Stimulated activated CD4-positive, alpha-beta T cell treated with anti-CD3 and anti-CD28 coated beads, Interleukin-2, amount 100 ng/mL, for 4 hours (primary cell): ENCODE data around the gene GLIS2.

ENCODE experiments used
- DNase-seq: peaks from one replicate; pipeline ENCODE4 v3.0.0-alpha.2; 2020; ENCODE audit warnings: low read depth

Gene GLIS2

GRCh38 chr16:4298761-4299522 lies 16.9 kb upstream of the GLIS2 start:
- no peak for DNase-seq

GRCh38 chr16:4301177-4301576 lies 14.7 kb upstream of the GLIS2 start:
- DNase-seq, result no peak

DNA sequence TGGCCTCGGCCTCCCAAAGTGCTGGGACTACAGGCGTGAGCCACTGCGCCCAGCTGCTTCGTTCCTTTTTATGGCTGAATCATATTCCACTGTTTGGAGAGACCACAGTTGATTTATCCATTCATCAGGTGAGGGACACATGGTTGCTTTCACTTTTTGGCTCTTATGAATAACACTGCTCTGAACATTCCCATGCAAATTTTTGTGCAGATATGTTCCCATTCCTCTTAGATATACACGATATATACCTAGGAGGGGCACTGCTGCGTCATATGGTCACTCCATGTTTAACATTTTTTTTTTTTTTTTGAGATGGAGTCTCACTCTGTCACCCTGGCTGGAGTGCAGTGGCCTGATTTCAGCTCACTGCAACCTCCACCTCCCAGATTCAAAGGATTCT lies 13.9 kb upstream of the GLIS2 start:
- DNase-seq, result no peak

- DNase-seq, result no peak
Measured at GRCh38 chr16:4303973-4304372, 11.9 kb upstream of the GLIS2 start.

DNA sequence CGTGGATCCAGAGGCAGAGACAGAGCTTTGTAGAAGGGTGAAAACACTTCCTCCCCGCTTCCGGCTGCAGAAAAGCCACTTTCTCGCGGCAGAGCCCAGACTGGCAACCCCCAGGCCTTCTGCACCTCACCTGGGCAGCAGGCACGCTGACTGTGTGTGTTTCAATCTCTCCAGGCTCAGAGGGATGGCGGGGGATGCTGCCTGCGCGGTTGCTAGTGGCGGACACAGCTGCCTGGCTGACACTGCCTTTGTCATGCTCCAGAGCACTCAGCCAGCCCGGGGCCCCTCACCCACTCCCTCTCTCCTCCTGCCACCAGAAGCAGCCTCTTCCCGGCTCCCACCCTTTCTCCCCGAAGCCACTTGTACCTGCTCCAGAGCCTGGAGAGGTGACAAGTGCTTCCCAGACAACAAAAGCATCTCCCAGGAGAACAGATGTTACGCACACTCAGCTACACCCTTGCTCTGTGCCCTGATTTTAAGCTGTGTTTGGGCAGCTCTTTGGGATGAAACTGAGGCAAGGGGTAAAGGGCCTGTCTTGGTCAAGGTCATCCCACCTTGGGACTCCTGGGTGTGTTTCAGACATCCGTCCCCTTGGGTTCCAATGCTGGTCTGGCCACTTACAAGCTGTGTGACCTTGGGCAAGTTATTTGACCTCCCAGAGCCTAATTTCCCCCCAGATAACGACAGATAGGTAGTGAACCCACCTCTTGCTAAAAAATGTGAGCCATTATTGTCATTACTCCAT lies 9.2 kb upstream of the GLIS2 start:
- no peak for DNase-seq

DNA sequence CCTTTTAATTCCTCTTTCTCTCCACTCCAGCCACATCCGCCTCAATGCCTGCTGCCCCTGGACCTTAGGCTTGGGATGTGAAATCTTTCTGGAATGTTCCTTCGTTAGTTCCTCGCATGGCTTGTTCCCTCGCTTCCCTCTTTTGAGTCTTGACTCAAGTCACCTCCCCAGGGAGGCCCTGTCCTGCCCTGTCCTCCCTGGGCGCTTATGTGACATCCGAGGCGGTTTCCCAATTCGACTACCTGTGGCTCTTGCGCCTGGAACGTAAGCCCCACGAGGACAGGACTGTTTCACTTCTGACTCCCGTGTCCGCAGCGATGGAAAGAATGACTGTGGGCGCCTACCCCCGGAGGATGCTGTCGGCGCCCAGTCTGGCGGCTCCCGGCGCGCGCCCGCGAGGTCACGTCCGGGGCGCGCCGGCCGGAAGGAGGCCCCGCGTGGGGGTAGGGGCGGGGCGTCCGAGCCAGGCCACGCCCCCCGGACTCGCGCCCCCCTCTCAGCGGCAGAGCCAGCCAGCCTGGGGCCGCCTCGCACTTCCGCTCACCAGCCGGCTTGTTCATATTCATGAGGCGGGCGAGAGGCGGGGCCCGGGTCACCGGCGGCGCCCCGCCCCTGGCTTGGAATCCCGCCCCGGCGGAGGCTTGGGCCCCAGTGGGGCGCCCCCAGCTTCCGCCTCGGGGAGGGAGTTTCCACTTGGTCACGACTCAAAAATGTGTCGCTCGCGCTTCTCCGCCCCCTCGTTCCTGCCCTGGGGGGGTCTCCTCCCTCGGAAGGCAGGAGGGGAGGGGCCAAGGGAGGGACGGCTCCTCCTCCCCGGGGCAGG lies 8.4 kb upstream of the GLIS2 start:
- peak; percentile 95 for DNase-seq

- no peak for DNase-seq
Measured at GRCh38 chr16:4309102-4309832, 6.6 kb upstream of the GLIS2 start.

- no peak for DNase-seq
Measured at GRCh38 chr16:4309833-4310266, 6.0 kb upstream of the GLIS2 start.

GRCh38 chr16:4313563-4314531 lies 2.0 kb upstream of the GLIS2 start:
- no peak for DNase-seq

DNA sequence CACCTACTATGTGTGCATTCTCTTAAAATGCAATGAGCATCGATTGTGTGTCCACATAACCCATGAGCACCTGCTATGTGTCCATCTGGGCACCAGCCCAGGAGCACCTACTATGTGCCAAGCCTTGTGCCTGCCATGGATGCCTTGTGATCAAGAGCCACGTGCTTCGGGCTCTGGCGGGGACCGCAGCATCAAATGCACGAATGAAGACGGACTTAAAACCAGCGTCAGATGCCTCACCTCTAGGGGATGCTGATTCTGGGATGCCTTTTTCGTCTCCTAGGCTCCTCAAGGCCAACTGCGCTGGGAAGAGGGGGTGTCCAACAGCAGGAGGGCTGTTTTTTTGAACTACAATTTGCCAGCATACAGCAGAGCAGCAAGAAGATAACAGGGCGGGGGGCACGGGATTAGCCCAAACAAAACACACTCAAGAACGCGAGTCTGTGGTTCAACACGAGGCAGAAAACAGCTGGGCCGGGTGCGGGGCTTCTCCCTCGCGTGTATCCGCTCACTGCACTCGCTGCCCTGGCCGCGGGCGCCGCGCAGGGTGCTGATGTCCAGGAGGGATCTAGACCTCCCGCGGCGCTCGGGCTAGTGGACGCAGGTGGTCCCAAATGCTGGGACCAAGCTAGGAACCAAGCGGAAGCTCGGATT lies 1.2 kb upstream of the GLIS2 start:
- DNase-seq, result no peak

DNA sequence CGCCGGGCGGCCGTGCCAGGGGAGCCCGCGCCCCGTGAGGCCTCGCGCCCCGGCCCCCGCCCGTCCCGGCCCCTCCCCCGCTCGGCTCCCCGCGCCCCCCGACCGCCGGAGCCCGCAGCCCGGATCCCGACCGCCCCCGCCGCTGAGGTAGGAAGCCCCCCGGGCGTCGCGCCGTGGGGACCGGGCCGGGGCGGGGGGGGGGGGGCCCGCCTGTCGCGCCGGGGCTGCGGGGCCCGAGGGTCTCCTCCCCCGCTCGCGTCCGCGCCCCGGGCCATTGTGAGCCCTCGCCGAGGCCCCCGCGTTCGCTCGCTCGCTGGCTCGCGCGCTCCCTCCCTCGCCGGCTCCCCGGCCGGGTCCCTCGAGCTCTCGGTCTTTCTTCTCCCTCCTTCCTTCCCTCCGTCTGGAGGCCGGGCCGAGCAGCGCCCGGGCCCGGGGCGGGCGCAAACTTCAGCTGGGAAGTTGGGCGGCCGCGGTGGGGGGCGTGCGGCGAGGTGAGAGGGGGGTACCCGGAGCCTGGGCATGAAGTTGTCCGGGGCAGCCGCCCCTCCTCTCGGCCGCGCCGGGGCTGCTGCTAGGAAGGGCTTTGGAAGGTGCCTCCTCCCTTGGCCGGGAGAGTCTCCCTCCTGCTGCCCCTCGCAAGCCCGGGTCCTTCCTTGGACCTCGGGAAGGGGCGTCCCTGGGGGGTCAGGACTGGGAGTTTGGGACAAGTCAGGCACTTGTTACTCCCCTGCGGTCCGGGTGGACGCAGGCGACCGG lies 419 bp downstream of the GLIS2 start:
- no peak for DNase-seq

GRCh38 chr16:4316864-4317531 lies 1.1 kb downstream of the GLIS2 start:
- no peak for DNase-seq

DNA sequence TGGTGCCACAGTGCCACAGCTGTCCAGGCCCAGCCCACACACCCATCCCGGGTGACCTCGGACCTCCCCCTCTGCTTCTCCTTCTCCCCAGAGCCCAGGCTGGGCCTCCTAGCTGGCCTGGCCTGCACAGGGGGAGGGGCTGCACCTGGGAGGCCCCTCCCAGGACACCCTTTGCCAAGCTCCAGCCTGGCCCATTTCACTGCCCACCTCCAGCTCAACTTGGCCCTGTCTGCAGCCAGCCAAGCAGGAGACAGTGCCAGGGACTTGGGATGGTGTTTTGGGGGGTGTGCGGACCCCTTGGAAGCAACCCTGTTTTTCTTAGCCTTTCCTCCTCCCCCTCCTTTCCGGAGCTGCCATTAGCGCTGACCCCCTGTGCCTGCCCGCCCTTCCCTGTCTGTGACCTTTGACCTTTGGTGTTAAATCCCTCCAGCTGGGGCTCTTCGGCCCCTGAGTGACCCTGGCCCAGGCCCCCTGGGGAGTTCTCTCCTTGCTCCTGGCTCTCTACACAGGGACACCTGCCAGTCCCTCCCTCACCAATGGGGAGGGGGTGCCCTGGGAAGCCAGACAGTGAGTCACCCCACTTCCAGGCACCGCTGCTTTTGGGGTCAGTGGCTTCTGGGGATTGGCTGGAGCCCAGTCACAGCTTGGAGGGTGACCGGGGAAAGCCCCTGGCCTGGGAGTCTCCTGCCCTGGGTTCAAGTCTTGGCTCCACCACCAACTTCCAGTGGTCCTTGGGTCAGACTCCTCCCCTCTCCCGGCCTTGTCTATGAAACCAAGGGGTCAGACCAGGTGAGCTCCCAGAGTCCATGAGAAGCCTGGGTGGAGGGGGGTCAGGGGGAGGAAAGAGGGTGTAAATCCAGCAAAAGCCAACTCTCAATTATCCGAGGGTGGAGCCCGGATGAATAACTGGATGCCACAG lies 1.9 kb downstream of the GLIS2 start:
- DNase-seq, result no peak

DNA sequence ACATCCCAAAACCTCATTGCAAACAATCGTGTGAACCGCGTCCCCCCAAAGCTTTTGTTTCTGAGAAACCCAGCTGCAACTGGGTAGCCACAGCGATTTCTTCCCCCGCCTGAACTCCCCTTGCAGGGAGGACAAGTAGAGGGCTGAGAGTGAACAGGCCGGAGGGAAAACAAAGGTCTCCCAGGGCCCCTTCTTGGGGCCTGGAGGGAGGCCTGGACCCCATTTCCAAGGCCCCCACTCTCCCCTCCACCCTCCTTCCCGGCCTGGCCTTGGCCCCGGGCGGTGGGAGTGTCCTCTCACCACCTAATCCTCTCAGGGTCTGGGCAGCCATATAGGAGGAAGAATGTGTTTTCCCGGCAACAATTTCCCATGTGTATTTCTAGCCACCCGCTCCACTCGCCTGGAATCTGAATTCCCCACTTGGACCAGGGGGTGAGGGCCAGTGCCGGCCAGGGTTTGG lies 2.6 kb downstream of the GLIS2 start:
- no peak for DNase-seq

GRCh38 chr16:4318967-4319366 lies 3.1 kb downstream of the GLIS2 start:
- no peak for DNase-seq

DNA sequence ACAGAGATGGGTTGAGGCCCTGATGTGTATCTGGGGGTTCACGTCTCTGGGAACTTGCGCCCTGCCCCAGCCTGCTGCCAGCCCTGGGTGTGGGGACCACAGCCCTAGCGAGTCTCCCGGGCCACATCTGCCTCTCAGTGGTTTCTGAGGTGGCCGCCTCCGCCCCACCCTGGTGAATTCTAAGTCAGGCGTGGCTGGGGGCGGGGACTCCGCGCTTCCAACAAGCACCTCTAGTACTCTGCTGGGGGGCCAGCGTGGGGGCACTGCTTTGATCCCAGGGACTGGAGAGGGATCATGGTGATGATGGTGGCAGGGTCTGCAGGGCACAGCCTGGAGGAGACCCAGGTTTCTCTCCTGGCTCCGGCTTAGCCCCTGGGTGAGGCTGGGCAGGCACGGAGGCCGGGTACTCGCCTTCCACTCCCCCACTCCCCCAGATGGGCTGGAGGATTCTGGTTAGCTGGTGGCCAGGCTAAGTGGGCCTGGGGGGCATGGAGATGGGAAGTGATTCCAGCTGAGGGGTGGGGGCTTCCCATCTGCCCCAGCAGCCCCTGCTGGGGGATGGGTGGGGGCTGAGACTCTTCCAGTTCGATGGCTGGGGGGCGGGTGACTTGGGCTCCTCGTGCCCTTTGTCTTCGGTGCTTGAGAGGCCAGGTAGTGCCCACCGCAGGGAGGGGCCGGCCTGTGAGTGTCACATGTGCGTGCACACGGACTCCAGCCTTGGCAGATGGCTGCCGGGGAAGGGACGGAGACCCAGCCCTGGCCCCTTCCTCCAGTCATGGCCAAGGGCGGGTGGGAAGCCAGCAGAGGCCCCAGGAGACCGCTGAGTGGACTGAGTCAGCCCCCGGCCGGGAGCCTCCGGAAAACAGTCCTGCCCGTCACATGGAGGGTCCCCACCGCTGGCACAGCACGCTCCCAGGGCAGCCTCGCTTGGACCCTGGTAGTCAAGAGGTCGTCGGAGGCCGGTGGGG lies 3.9 kb downstream of the GLIS2 start:
- DNase-seq, result peak; percentile 35
